Left lobe of liver (tissue), 2 donors: ENCODE measurements around the gene HSFX3. TPM values are rescaled to one million over a fixed set of nuclear protein-coding genes. Genes with fewer than 3 reads are reported as not detected.
"Not testable (repeated sequence)": the region's sequence is repeated elsewhere in the genome, so short reads cannot be mapped to it uniquely, and the experiment has no call there.

ENCODE experiments used
- ATAC-seq: fragments of 200-7000 bp; cut with Tn5 transposase; one replicate; pipeline ENCODE4 v1.9.1; 2020; ENCODE audit warnings: mild to moderate bottlenecking, moderate library complexity
- DNase-seq: peaks from one replicate; pipeline ENCODE4 v3.0.0-alpha.2; 2020; ENCODE audit warnings: low spot score
- total RNA-seq: library from RNA; stranded (reverse); gene quantifications from one replicate; pipeline ENCODE4 v1.2.1, GENCODE V29; 2021
- donor health status: DM: no; HTN: no; CAD: no; lungs with moderate emphysema.
- donor health status: DM: no; HTN: yes; CAD: no.

The HSFX3 gene
- total RNA-seq, 1 donor from 2014 or later = not detected

DNA sequence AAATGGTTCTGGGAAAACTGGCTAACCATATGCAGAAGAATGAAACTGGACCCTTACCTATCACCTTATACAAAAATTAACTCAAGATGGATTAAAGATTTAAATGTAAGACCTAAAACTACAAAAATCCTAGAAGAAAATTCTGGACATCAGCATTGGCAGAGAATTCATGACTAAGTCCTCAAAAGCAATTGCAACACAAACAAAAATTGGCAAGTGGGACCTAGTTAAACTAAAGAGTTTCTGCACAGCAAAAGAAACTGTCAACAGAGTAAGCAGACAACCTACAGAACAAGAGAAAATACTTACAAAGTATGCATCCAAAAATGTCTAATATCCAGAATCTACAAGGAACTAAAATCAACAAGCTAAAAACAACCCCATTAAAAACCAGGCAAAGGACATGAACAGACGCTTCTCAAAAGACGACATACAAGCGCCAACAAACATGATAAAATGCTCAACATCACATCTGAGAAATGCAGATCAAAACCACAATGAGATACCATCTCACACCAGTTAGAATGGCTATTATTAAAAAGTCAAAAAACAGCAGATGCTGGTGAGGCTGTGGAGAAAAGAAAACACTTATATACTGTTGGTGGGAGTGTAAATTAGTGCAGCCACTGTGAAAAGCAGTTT lies 29.0 kb downstream of the HSFX3 start:
- DNase-seq, ATAC-seq: not testable (repeated sequence)

DNA sequence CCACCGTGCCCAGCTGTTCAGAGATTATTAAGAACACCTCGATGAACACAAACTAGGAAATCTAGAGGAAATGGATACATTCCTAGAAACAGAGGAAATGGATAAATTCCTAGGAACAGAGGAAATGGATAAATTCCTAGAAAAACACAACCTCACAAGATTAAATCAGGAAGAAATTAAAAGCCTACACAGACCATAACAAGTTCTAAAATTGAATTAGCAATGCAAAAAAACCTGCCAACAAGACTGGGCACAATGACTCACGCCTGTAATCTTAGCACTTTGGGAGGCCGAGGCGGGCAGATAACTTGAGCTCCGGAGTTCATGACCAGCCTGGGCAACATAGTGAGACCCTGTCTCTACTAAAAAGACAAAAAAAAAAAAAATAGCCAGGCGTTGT lies 31.5 kb downstream of the HSFX3 start:
- ATAC-seq (no peak), DNase-seq (no peak)

DNA sequence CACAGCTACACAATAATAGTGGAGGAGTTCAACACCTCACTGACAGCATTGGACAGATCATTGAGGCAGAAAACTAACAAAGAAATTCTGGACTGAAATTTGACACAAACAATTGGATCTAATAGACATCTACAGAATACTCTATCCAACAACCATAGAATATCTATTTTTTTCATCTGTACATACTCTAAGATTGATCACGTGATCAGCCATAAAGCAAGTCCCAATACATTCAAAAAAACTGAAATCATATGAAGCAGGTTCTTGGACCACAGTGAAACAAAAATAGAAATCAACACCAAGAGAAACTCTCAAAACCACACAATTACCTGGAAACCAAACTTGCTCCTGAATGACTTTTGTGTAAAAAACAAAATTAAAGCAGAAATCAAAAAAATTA lies 32.4 kb downstream of the HSFX3 start:
- ATAC-seq = no peak
- DNase-seq = no peak

DNA sequence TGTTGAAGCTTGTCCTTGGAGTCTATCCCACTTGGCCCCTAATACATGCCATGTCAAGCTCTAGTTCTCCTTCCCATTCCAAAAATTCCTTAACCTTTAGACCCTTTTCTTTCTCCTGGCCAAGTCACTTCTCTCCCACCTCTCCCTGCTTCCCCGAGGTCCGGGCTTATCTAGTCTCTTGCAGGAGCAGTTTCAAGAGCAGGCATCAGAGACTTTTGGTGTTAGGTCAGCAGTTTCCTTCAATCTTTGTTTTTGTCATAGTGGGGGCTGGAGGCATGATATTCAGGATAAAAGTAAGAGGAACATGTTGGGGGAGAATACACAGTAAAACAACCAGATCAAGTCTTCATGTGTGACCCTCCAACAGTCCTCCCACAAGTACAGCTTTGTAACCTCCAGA lies 33.1 kb downstream of the HSFX3 start:
- ATAC-seq = no peak
- DNase-seq = no peak

DNA sequence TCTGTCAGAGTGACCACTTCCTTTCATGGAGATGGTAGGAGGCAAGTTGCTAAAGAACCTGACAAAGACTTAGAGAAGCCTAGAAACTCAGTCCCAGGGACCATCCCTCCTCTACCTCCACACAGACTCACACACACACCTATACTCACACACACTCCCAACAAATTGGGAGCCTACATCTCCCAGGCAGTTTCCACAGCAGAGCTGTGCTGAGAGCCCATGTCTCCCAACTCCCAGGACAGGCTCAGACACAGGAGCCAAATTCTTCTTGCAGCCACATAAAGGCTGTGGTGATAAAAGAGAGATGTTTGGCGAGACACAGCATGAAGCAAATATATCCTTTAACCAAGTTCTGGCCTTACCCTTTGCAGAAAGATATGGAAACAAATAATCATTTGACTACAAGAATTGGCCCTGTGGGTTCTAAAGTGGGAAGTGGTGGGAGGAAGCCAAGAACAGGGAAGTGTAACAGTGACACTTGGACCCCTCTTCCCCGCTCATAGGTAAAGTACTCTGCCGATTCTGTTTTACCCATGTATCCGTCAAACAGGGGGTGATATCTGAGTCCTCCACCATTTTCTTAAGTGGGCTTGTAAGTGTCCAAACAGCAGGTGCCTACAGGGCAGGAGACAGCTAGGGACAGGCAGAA lies 33.6 kb downstream of the HSFX3 start:
- ATAC-seq = no peak
- no peak for DNase-seq

DNA sequence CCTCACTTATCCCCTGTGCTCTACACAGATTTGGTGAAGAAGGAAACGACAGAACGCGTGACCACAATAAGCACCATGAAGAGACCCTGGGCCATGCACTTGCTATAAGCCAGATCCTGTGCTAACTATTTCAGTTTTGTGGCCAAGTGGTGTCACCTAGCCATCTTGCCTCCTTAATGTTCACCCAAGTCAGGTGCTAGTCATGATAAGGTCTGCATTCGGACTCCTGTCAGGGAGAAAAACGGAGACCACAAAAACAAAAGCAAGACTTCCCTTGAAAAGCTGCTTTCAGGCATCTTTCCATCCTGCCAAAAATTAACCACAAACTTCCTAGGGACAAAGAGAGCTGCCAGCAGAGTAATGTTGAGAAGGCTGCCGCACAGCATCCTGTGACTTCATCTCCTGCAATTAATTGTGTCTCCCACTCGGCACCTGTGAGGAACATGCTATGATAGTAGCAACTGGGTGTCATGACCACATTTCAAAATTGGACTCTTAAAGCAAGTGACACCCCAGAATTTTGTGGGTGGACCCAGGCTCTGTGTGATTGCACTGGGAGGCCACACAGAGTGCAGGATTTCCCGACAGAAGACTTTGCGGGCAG lies 35.8 kb downstream of the HSFX3 start:
- DNase-seq (no peak), ATAC-seq (no peak)

DNA sequence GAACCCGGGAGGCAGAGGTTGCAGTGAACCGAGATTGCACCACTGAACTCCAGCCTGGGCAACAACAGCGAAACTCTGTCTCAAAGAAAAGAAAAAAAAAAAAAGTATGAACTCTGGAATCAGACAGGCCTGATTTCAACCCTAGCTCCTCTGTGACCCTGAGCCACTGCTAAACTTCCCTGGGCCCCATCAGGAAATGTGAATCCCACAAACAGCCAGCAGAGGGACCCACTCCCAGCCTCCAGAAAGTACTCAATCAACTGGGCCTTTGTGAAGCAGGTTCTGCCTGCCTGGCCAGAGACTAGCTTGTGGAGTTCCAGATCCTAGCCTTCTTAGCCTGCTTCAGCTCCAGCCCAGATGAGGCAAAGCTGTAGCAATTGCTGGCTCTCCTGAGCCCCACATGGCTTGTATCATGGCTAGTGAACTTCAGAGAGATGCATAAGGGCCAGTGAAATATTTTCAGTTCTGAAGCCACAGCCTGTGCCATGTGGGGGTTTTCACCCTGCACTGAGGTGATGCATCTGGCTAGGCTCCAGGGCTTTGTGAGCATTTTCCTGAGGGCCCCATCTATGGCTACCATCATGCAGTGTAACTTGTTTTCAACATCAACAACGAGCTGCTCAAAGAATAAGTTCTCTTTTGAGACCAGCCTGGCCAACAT lies 37.4 kb downstream of the HSFX3 start:
- peak; percentile 98 for ATAC-seq
- DNase-seq = peak; percentile 54

DNA sequence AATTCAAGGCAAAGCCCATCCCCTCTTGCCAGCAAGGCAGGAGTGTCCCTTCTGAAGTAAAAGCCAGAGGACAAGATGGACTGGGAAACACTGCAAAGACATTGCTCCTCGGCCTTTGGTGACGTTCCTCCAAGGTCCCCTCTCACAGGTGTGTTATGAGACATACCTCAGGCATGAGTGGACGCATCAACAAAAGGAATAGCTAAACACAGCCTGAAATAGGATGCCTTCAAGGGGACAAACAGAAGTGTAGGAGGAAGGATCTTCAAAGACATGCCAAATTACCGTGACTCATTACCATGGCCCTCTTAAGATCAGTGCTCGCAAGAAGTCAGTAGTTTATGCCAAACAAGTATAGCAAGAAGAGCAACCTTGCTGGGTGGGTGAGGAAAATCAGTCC lies 38.6 kb downstream of the HSFX3 start:
- DNase-seq (no peak), ATAC-seq (no peak)

DNA sequence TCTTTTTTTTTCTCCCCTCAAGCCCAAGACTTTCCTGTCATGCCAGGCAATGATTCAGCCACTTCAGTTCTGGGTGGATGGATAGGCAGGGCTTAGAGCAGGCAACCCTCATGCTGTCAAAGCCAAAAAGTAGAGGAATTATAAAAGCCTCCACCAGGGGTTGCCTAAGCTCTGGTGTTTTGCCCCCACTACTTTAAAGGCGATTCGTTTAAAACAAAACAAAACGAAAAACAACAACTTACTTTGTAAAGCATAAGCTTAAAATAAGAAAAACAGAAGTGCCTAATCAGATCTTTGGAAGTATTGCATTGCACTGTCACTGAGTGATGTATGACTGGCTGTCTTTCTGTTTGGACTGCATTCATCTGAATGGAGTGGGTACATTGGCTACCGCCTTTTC lies 39.3 kb downstream of the HSFX3 start:
- DNase-seq (no peak), ATAC-seq (no peak)

DNA sequence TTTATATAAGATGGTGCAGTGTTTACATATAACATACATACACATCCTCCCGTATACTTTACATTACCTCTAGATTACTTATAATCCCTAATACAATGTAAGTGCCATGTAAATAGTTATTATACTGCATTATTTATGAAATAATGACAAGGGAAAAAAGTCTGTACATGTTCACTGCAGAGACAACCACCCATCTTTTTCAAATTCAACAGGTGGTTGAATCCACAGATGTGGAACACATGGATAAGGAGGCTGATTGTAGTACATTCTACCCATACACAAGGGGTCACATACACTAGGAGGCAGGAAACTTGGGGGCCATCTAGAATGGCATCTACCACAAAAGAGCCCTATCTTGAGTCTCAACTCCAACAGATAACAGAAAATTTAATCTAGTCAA lies 41.3 kb downstream of the HSFX3 start:
- no peak for DNase-seq
- no peak for ATAC-seq

DNA sequence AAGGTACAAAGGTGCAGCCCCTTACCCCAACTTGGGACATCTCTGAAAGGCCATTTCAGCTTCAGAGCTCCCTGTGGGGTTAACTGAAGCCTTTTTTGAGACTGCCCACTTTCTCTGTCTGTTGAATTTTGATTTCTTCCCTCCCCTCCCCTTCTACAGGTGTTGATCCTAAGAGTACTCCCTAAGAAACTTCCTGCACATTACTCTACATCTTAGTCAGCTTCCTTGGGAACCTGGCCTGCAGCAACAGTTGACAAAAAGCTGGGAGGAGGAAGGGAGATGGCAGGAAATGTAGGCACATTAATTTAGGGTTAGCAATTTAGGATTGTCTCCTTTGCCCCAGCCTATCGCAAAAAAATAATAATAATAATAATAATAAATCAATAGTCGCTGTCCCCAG lies 43.4 kb downstream of the HSFX3 start:
- no peak for ATAC-seq
- no peak for DNase-seq

DNA sequence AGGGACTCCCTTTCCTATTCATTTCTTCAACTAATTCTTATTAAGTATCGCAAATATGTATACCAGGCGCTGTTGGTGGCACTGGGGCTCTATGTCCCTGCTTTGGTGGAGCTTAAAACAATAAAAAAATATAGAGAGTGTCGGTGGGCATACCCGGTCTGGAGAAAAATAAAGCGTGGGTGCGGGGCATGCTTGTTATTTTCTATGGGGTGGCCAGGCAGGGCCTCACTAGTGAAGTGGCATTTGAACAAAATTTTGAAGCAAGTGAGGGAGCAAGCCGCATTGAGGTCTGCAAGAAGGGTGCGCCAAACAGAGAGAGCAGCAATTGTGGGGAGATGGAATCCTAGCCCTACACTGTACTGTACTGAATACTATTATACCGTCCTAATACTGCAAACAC lies 44.1 kb downstream of the HSFX3 start:
- no peak for DNase-seq
- no peak for ATAC-seq

DNA sequence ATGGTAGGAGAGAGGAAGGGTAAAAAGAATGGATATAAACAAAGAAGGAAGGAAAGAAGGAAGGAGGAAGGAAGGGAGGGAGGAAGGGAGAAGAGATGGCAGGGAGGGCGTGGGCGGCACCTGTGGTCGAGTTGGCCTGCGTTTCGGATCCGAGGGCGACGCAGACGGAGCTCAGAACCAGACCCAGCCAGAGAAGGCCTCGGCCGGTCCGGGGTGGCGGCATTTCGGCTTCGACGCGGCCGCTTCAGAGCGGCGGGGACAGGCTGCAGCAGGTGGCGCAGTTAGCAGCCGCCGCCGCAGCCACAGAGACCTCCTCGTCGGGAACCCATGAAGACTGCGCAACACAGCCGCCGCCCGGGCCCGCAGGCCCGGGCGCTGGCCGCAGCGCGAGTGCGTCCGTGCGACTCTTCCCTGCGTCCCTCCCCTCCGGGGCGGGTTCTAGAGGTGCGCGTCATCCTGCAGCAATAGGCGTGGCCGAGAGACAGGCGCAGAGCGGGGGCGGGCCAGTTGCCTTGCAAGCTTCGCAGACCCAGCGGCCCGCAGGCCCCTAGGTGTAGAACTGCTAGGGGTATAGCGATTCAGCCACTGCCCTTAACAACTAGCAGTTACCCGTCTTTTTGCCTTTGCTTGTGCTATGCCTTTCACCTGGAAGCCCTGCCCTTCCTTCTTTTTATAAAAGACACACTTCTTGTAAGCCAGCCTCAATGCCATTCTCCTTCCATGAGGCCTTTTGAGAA lies 44.6 kb downstream of the HSFX3 start, which contains the start of gene IDS:
IDS (minus strand) TSS at position 392 of the 737 bp plus-strand sequence; CDS start at position 223, 169 bp downstream.
- DNase-seq = peak; percentile 86
- ATAC-seq = peak; percentile 99

DNA sequence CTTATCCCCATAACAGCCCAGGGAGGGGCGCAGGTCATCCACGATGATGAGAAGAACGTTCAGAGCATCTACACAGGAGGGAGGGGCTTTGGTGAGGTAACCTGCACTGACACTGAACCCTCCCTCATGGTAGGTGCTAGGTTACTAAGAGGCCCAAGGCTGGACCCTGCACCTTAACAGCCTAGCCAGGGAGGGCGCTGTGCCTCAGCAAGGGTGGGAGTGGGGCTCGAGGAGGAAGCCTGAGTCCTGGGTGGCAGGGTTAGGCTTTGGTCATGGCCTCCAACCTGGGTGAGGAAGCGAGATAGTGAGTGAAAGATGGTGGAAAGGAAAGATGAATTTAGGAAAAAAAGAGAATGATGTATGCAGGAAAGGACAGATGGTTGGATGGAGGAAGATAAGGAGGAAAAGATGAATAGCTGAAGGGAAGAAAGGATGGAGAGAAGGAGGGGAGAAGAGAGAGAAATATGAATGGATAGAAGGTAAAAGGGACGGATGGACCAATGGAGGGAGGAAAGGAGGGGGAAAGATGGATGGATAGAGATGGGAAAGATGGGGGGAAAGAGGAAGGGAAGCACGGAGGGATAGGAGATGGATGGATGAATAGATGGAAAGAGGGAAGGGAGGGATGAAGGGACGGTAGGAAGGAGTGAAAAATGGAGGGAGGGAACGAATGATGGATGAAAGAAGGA lies 45.4 kb downstream of the HSFX3 start:
- ATAC-seq (no peak), DNase-seq (no peak)

DNA sequence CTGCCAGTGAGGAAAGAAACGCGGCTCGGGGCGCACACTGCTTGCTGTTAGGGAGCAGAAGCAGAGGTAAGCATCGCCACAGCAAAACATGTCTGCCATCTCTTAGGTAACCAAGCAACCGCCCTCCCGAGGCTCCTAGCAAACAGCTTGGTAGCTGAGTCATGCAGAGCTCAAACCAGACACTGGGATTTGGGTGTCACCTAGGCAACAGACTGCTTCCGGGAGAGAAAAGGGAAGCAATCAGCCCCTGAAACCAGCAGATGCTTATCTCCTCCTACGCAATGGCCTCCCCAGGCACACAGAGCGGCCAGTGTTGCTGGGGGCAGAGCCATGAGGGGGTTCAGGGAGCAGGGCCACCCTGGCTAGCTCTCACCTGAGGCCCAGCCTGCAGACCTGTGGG lies 46.3 kb downstream of the HSFX3 start:
- not testable (repeated sequence) for ATAC-seq, DNase-seq

DNA sequence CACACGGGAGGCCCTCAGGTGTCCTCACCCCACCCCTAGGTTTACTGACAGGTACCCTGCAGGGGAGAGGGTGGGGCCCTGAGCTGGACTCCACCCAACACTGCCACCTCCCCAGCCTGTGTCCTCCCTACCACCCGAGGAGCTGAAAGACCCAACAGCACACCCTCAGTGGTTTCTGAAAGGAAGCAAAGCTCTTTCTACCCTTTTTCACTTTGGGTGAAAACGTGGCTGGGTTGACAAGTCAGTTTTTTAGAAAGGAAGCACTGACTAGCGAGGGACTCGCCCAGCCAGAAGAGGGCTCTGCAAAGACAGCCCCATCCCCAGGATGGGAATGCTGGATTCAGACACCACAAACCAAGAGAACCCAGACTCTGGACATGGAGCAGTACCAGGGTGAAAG lies 46.8 kb downstream of the HSFX3 start:
- not testable (repeated sequence) for ATAC-seq, DNase-seq

DNA sequence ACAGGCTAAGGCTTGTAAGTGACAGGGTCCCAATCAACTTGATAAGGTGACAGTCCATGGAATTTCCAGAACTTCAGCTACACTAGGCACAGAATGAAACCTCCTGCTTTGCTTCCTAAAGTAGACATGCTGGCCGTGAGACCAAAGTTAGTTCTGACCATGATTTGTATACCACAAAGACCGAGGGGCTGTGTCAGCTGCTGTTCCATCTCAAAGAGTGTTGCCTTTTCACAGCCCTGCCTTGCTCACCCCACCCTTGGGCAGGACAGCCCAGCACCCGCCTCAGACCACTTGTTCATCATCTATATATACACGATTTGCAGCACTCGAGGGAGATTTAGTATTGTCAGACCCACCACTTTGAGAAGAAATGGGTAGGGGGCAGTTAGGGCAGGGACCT lies 50.0 kb downstream of the HSFX3 start:
- DNase-seq = no peak
- no peak for ATAC-seq

DNA sequence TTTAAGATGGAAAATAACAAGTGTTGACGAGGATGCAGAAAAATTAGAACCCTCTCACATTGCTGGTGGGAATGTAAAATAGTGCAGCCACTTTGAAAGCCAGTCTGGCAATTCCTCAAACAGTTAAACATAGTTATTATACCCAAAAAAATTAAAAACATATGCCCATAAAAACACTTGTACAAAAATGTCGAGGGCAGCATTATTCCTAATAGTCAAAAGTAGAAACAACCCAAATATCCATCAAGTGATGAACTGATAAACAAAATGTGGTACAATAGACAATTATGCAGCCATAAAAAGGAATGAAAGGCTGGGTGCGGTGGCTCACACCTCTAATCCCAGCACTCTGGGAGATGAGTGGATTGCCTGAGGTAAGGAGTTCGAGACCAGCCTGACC lies 51.0 kb downstream of the HSFX3 start:
- ATAC-seq (no peak), DNase-seq (no peak)
